Measurements from ENCODE around the gene CLCN5.

DNA sequence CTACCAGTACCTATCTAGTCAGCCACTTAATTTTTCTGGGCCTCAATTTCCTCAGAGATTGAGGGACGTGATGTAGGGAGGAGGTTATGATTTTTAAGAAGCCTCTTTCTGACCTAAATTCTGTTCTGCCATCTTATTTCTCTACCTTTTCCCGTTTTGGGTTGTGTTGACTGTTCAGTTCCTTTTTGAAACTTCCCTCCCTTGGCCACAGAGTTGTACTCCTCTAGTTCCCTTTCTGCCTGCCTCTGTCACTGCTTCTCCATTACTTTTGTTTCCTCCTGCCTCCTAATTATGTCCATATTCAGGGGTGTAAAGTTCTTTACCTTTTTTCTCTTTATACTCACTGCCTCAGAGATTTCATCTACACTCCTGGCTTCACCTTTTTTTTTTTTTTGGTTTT is 25.4 kb downstream of the CLCN5 start:
- TF ChIP-seq, protein P1, sequence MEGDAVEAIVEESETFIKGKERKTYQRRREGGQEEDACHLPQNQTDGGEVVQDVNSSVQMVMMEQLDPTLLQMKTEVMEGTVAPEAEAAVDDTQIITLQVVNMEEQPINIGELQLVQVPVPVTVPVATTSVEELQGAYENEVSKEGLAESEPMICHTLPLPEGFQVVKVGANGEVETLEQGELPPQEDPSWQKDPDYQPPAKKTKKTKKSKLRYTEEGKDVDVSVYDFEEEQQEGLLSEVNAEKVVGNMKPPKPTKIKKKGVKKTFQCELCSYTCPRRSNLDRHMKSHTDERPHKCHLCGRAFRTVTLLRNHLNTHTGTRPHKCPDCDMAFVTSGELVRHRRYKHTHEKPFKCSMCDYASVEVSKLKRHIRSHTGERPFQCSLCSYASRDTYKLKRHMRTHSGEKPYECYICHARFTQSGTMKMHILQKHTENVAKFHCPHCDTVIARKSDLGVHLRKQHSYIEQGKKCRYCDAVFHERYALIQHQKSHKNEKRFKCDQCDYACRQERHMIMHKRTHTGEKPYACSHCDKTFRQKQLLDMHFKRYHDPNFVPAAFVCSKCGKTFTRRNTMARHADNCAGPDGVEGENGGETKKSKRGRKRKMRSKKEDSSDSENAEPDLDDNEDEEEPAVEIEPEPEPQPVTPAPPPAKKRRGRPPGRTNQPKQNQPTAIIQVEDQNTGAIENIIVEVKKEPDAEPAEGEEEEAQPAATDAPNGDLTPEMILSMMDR (IDR thresholded peaks at IDR 0.05) = no peak
- no peak for TF ChIP-seq POLR2A (IDR thresholded peaks at IDR 0.05)
